Measurements from ENCODE around the gene FURIN.
"Not testable (repeated sequence)": the region's sequence is repeated elsewhere in the genome, so short reads cannot be mapped to it uniquely, and the experiment has no call there.

Gene FURIN

DNA sequence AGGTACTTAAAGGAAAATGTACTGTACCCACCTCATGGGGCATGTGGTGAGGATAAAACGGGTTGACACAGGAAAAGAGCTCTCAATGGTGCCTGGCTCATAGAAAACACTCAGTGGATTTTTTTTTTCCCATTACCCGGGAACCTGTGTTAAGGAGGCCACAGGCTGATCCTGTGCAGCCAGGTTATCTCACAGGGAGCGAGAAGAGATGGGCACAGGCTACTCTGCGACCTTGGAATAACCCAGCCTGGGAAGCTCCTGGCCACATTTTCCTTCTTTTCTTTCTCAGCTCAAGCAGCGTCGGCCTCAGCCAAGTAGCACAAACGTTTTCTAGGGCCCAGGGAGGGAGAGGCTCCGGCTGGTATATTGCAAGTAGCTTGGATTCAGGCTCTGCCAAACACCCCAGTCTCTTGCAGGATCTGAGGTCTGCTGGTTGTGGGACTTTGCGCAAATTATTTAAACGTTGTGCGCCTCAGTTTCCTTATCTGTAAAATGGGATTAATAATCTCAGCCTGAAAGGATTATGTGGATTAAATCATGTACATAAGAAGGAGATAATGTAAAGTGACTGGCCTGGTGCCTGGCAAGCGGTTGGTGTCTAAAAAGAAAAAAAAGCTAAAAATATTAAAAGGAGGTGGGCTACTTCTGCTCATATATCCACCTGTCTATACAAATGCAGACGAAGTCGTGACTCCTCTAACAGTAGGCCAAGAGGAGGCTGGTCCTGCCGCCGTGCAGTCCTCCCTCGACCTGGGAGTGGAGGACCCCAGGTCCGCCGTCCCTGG lies 2.2 kb downstream of the FURIN start:
- FAIRE-seq, result no peak
- TF ChIP-seq, protein P1, sequence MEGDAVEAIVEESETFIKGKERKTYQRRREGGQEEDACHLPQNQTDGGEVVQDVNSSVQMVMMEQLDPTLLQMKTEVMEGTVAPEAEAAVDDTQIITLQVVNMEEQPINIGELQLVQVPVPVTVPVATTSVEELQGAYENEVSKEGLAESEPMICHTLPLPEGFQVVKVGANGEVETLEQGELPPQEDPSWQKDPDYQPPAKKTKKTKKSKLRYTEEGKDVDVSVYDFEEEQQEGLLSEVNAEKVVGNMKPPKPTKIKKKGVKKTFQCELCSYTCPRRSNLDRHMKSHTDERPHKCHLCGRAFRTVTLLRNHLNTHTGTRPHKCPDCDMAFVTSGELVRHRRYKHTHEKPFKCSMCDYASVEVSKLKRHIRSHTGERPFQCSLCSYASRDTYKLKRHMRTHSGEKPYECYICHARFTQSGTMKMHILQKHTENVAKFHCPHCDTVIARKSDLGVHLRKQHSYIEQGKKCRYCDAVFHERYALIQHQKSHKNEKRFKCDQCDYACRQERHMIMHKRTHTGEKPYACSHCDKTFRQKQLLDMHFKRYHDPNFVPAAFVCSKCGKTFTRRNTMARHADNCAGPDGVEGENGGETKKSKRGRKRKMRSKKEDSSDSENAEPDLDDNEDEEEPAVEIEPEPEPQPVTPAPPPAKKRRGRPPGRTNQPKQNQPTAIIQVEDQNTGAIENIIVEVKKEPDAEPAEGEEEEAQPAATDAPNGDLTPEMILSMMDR (IDR thresholded peaks at IDR 0.05; ENCODE audit: insufficient read depth, missing control alignments), result no peak
- DNase-seq (ENCODE audit: insufficient read length, low spot score), result no peak

DNA sequence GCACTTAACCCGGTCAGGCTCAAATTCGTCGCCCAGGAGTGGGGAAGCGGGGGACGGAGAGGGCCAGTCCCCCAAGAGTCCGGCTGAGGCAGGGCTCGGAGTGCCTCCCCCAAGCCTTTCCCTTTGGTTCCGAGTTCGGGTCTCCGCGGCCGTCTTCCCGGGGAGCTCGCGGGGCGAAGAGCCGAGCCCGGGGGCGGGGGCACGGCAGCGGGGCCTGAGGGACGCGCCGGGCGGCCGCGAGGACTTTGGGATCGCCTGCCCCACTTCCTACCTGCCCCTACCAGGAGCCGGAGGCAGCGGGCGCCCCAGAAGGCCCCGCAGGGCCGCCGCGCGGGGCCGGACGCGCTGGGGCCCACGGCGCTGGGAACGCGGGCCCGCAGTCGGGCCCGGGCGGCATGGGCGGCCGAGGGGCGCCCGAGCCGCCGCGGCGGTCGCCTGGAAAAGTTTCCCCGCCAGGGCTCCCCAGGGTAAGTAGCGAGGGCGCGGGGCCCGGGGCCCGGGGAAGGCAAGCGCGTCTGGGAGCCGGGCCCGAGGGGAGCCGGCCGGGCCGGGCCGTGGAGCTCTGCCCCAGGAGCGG lies 2.8 kb downstream of the FURIN start:
- DNase-seq (ENCODE audit: insufficient read length, low spot score) (no peak), FAIRE-seq (no peak)
- TF ChIP-seq, protein P1 (IDR thresholded peaks at IDR 0.05; ENCODE audit: insufficient read depth, missing control alignments), result no peak

DNA sequence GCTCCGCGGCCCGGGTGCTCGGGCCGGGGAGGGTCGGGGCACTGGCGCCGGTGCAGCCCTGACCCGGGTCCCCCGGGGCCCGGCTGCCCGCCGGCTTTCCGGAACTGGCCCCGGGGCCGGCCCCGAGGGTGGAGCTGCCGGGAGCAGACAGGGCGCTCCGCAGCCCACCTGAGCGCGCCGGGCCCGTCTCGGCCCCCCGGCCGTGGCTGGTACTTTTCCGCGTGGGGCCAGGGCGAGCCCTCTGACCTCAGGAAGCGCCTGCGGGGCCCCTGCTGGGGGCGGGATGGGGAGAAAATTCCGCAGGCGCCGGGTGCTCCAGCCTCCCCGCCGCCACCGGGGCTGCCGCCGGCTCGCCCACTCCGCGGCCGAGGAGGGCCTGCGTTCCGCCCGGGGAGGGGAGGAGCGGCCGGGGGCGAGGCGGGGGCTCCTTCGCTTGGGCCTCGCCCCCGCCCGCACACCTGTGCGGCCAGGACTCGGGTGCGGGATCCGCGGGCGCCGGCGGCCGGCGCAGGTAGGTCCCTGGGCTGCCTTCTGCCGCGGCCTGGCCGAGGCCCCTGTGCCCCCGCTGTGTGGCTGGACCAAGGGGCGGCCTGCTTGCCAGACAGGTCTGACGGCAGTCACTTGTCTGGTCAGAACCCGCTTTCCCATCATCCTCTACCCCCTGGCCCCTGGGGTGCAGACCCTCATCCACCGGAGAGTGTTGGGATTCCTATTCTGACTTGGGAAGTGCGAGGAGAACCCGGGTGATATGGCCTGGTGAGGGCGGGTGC lies 3.5 kb downstream of the FURIN start:
- FAIRE-seq, result no peak
- no peak for DNase-seq (ENCODE audit: insufficient read length, low spot score)
- TF ChIP-seq, protein P1 (IDR thresholded peaks at IDR 0.05; ENCODE audit: insufficient read depth, missing control alignments), result no peak

DNA sequence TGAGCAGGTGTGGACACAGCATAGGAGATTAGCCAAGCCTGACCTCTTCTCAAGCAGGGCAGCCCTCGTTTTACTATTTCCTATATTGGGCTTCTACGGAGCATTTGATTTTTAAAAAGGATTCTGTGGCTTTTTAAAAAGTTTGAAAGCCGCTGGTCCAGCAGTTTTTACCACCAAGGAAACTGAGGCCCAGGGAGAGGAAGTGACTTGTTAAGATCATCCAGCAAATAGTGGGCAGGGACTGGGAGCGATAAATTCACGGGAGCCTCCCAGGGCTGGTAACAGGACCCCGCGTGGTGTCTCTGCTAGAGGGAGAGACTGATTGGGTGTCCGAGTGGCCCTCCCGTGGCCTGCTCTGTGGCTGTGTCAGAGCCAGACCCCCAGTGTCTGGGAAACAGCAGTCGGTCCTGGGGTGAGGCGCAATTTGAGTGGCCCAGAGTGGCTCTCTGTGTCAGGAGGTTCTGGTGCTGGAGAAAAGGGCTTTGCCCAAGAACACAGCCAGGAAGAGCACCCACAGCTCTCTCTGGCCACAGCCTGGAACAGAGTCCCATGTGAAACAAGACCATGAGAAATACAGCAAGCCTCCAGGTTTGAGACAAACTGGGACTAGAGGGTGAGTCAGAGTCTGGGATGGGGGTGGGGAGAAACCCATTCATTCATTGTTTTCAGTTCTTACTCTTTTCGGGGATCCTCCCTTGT lies 4.2 kb downstream of the FURIN start:
- no peak for FAIRE-seq
- TF ChIP-seq, protein P1 (IDR thresholded peaks at IDR 0.05; ENCODE audit: insufficient read depth, missing control alignments), result no peak
- DNase-seq (ENCODE audit: insufficient read length, low spot score), result no peak

DNA sequence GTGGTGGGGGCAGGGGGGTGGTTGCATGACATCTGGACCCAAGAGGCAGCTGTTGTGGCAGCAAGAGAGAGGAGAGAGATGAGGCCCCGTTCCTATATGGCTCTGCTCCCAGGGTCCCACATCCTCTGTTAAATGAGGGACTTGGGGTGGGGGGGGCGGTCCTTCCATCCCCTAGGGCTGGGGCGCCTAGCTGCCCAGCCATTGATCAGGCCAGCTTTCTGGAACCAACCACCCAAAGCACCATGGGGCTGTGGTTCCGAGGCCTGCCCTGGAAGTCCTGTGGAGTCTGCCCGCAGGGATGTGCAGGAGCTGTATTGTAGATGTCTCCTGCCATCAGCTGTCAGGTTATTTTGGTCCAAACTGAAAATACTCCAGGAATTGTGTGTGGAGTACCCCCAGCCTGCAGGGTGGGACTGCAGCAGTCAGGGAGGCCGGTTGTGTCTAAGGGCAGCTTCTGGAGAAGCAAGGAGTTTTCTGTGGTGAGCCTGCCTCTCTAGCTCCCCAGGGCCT lies 5.2 kb downstream of the FURIN start:
- DNase-seq (ENCODE audit: insufficient read length, low spot score) (no peak), FAIRE-seq (no peak)
- TF ChIP-seq, protein P1 (IDR thresholded peaks at IDR 0.05; ENCODE audit: insufficient read depth, missing control alignments), result no peak

DNA sequence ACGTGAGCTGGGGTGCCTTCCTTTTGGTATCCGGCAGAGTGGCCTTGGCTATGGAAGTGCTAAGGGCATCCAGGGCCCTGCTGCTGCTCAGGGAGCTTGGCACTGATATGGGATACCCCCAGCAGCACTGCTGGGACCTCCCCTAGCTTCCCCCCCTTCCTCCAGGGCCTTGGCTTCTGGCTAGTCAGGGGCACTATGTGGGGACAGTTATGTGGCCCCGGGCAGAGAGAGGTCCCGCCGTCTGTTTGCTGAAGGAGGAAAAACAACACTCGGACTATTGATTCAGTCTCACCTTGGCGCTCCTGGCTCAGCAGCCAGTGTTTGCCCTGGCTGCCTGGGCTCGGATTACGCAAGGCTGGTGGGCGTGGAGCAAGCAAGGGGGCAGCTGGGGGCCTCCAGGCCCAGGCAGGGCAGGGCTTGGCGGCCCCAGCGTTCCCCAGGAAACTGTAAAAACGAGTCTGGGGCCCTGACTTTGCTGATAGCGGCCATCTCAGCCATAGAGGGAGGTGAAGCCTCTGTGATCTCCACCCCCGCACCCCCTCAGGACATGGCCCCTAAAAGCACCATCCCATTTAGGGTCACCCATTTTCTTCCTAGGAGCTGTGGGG lies 5.7 kb downstream of the FURIN start:
- DNase-seq (ENCODE audit: insufficient read length, low spot score) (no peak), FAIRE-seq (no peak)
- TF ChIP-seq, protein P1 (IDR thresholded peaks at IDR 0.05; ENCODE audit: insufficient read depth, missing control alignments), result no peak

DNA sequence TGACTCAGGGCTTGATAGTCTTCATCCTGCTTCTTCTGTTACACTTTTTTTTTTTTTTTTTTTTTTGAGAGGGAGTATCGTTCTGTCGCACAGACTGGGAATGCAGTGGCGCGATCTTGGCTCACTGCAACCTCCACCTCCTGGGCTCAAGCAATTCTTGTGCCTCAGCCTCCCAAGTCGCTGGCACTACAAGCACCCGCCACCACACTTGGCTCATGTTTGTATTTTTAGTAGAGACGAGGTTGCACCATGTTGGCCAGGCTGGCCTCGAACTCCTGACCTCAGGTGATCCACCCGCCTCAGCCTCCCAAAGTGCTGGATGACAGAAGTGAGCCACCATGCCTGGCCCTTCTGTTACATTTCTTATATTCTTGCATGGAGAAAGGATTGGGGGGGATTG lies 6.6 kb downstream of the FURIN start:
- DNase-seq (ENCODE audit: insufficient read length, low spot score); FAIRE-seq: not testable (repeated sequence)

Measured in D721Med (cell line).